ENCODE results near the gene NR6A1.
A peak's percentile ranks its signal among the peaks of the same experiment; 100 is the strongest.

NR6A1 gene

DNA sequence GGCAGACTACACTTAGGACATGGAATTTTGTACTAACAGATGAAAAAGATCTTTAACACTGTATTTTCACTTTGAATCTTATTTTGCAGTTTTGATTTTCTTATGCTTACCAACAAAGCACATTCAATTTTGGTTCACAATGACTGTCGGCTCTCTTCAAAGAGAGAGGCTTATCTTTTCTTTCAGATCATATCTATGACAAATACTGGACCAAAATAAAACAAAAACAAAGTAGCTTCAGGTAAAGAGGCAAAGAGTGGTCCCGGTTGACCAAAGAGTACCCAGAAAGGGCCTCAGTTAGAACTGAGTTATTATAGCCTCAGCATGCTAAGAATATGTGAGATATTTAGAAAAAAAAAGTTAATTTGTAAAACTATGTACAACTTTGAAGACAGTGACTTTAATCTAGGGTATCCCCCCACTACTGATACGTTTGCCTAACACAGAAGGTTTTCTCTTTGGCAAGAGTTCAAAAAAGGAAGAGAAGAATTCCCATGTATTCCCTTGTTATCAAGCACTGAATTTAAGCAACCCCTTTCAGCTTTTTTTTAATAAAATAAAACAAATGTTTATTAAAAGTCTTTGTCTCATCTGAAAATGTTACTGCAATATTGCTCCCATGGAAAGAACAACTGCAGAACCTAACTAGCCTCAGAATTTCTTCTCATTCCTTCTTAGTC, 50.5 kb downstream of the NR6A1 start:
- no peak for DNase-seq

- no peak for DNase-seq
Measured at GRCh38 chr9:124718928-124719327, 52.2 kb downstream of the NR6A1 start.

DNA sequence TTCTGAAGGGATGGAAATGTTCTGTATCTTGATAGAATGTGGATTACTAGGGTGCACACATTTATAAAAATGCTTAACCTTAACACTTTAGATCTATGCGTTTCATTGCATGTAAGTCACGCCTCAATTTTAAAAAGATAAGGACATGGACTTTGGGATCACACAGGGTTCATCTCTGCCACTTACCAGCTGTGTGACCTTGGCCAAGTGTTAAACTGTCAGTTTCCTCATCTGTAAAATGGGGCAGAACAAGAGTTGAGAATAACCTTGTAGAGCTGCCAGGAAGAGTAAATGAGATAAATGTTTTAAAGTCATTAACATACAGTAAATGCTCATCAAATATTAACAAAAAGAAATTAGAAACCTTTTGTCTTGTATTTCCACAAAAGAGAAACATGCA, 53.5 kb downstream of the NR6A1 start:
- no peak for DNase-seq

- no peak for DNase-seq
Measured at GRCh38 chr9:124716808-124717207, 54.3 kb downstream of the NR6A1 start.

DNA sequence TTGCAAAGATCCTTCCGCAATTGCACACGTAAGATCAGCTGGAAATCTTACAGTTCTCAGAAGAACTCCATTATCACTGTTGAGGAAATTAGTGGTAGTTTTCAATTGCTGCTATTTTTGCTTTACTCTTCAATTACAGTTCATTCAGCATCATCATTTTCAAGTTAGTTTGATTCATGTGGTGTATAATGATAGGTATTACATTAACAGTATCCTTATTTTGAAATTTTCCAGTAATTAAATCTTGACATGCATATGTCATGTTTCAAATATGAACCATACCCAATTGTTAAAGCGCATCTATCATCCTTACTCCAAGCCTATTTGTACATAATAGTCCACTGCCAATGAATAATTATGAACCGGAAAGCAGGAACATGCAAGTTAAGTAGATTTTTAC, 60.3 kb downstream of the NR6A1 start:
- DNase-seq: no peak

GRCh38 chr9:124709292-124709690, 61.8 kb downstream of the NR6A1 start:
- no peak for DNase-seq

GRCh38 chr9:124708633-124709291, 62.3 kb downstream of the NR6A1 start:
- no peak for DNase-seq

DNA sequence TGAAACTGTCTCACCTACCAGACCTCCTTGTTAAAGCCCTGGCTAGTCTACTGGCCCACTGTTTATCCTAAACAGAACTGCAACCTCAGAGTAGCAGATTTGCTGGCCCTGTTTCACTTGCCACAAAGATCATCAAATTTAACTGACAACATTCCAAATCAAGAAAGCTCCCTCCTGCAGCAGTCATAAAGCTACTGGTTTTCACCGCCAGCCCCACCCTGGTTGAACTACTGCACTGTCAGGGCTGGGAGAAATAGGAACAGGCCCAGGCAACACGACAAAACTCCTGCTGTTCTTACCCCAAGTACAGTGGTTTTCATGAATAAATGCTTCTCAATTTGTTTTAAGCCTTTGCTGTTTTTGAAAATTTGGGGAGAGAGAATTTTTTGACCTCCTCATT, 63.0 kb downstream of the NR6A1 start:
- DNase-seq: no peak

DNA sequence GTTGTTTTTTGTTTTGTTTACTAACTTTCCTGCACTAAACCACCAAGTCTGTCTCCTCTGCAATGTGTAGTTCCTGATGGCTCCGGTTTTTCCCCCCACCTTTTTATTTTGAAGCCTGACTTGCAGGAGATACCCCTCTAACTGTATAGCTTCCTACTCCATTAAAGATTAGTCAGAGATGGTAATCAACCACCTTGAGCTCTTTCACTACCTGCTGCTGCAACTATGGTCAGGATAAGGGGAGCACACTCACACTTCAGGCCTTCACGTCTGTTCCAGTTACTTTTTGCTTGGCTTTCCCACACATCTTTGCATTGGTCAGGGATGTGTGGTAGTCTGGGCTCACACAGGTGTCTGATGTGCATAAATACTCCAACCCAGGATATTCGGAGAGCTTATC, 63.4 kb downstream of the NR6A1 start:
- DNase-seq: no peak

- DNase-seq: no peak
Measured at GRCh38 chr9:124706685-124707084, 64.4 kb downstream of the NR6A1 start.

DNA sequence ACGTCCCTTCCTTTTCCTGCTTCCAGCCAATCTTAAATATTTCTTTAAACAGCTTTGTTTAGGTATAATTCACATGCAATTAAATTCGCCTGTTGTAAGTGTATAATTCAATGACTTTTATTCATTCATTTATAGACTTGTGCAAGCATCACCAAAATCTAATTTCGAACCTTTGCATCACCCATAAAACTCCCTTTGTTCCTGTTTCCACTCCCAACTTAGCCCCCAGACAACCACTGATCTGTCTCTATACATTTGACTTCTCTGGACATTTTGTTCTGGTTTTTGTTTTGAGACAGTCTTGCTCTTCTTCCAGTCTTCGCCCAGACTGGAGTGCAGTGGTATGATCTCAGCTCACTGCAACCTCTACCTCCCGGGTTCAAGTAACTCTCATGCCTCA, 71.5 kb downstream of the NR6A1 start:
- no peak for DNase-seq

DNA sequence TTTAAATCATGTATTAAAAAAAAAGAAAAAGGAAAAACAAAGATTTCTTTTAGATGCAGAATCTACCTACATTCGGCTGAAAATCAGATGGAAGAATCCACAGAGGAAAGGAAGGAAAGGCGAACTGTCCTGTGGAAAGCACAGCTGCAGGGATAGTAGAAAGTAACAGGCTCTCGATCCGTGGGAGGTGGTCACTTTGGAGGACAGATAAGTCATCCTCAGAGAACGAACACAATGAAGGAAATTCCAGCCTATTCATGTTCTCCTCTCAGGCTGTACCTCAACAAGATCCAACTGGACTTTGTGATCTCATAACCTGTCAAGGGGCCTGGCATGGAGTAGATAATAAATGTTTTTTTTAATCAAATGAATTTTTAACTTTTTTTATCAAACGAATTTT, 72.8 kb downstream of the NR6A1 start:
- no peak for DNase-seq

DNA sequence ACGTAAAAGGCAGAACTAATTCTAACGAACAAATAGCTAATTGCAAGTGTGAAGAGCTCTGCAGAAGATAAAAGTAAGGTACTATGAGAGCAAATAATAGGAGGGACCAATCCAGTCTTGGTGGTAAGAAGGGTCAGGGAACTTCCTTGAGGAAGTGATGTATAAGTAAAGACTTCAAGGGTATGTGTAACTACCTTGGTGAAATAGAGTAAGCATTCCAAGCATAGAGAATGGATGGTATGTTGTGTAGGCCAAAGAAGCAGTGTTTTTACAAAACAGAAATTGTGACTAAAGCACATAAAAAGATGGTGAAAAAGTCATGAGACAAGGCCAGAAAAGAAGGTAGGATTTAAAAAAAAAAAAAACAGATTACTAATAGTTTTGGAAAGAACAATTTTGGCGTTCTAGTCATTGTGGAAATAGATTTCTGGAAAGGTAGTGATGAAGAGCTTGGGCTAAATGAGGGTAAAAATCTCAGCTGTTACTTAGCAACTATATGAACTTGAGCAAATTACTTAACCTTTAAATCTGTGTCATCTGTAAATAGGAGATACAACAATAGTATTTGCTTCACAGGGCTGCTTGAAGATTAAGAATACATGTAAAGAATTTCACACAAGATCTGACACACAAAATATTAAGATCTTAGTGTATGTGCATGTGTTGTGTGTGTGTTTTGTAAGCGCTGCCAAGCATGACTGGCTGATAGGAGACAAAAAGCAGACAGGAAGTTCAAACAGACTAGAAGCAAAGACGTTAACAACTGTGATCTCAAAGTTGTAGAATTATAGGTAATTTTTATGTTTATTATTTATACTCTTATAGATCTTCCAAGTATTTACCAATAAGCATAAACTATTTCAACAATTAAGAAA, 73.5 kb downstream of the NR6A1 start:
- DNase-seq: no peak

DNA sequence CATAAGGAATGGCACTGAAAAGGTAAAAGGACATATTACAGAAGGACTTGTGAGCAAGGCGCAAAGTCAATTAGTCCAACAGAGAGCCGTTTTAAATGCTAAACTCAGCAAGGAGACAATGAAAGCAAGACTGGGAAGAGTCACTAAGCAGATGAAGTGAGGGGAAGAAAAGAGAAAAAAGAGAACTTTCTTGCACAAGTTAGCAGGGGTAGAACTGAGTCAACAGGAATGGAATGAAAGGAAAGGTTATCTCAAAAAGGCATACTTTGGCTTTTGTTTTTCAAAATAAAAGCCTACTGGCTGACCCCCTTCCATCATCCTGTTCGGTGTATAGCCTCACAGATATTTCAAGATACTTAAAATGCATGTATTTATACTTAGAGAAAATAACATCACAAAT, 75.0 kb downstream of the NR6A1 start:
- DNase-seq: no peak

DNA sequence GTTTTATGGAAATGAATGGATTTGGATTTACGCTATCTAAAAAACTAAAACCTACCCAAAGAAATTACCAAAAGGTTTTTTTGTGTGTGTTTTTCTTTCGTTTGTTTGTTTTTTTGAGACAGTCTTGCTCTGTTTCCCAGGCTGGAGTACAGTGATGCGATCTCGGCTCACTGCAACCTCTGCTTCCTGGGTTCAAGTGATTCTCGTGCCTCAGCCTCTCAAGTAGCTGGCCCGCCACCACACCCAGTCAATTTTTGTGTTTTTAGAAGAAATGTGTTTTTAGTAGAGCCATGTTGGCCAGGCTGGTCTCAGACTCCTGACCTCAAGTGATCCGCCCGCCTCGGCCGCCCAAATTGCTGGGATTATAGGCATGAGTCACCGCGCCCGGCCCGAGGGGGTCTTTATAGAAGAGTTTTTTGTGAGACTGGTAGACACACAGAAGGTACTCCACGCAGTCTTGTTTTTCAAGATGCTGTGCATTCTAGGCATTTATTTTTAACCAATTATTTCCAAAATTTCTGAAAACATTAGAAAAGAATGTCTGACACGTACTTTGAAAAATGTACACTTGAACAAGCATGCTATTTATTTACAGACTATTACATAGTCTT, 75.7 kb downstream of the NR6A1 start:
- DNase-seq: no peak

- no peak for DNase-seq
Measured at GRCh38 chr9:124694414-124695279, 76.5 kb downstream of the NR6A1 start.

DNA sequence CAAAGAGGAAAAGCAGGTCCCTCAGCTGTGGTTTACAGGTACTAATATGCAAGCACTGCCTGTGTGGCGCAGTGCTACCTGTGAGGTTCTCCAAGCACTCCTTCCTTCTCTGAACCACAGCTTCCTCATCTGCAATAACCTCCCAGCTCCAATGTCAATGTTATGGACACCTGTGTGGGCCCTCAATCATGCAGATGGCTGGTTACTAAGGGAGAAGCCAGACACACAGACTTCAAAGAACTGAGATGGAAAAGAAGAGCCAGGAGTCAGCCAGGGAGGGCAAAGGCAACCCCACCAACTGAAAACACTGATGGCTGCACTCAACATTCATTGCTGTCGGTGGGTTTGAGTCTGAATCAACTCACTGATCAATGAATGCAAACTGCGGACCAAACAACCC, 77.7 kb downstream of the NR6A1 start:
- no peak for DNase-seq

DNA sequence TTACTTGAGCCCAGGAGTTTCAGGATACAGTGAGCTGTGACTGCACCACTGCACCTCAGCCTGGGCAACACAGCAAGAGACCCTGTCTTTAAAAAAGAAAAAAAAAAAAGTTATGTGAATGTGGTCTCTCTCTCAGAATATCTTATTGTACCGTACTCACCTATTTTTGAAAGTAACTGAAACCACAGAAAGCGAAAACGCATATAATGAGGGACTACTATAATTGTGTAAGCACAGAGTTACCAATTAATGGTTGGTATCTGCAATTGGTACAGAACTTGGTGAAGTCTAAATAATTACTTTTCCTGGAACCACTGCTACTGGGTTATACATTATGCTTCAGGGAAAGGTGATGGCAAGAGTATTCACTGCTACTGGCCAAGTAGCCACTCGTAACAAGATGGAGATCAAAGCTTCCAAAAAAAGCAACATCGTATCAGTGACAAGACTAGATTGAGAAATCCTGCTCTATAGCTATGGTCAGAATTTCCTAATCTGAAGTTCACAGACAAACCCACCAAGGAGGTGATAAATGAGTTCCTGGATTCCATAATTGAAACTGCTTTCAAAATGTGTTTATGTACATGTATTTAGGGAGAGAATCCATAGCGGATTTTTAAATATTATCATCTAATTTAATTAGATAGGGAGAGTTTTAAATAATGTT, 82.7 kb downstream of the NR6A1 start:
- no peak for DNase-seq

DNA sequence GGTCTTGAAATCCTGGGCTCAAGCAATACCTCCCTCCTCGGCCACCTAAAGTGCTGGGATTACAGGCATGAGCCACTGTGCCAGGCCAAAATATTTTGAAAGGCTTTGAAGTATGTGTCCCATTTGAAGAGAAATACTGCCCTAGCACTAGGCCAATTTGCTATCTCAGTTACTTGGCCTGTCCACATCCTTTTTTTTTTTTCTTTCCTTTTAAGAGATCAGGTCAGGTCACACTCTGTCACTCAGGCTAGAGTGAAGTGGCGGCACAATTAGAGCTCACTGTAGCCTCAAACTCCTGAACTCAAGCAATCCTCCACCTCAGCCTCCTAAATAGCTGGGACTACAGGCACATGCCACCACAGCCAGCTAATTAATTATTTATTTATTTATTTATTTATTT, 84.2 kb downstream of the NR6A1 start:
- no peak for DNase-seq

- peak in 1 of 2 experiments; percentile 5 for DNase-seq
Measured at GRCh38 chr9:124685217-124685616, 85.9 kb downstream of the NR6A1 start.

- peak in 1 of 2 experiments; percentile 57 for DNase-seq
Measured at GRCh38 chr9:124684169-124684568, 86.9 kb downstream of the NR6A1 start.

- DNase-seq: no peak
Measured at GRCh38 chr9:124683043-124683442, 88.1 kb downstream of the NR6A1 start.
